Suppressor macrophage treated with lipopolysaccharide for 1 hour (primary cell): ENCODE measurements around the gene ZFYVE26.

Experiments used
- DNase-seq, 3 donors: peaks; one replicate each; pipeline ENCODE4 v3.0.0-alpha.2; 2020 to 2022

ZFYVE26 gene

DNA sequence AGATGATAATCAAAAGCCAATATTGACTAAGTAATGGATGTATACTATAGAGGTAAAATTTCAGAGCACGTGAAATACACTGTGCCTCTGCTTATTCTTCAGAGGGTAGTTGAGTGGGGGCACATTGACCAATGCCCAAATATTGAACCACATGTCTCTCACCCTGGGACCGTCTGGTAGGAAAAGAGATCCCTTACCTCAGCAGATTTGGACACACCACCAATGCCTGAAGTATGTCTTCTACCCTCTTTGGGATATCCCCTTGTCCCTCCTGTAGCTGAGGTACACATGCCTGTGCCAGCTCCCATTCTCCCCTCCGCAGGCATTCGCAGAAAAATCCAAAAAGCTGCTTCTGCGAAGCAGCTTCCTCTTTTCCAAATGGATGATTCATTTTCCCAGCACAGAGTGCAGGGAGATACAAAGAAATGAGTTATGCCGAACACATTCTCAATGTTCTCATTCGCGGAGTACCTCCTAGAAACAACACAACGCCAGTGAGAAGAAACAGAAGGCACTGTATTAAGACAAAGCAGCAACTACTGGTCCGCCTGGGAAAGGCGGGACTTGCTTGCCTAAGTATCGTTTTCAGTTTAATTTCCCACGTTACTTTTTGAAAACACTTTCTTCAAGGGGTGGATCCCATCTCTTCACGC, 691 bp downstream of the ZFYVE26 start:
- DNase-seq: peak; percentile 71 to 90 (median 73)

DNA sequence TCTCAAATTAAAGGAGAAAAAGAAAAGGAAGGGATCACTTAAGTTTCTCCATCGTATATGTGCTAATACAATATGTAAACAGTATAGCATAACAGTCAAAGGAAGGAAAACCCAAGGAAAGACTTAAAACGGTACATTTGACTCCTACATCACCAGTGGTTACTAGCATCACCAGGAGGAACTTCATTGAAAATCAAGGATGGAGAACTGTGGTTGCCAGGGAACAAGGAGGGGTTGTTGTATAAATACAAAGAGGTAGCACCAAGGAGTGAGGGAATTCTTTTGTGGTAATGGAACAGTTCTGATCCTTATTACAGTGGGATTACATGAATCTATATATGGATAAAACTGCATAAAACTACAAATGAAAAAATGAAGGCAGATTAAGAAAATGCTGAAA, 1.6 kb downstream of the ZFYVE26 start:
- DNase-seq: peak in 1 of 3 donors; percentile 36

DNA sequence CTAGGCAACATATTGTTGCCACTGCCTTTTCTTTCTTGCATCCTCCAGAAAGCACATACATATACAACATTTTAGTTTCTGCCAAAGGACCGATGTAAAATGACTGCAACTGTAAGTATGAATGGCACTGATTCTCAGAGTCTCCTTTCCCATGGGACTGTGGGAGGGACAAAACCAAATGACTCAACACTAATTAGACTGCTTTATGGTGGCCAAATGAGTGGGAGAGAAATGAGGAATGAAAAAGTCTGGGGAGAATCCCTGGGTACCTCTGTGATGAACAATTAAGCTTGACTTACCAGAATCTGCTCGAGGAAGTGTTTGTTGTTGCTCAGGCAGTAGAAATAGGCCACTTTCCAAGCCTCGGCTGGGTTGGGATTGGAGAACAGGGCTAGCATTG, 10.1 kb downstream of the ZFYVE26 start:
- peak in 2 of 3 donors; percentile 18 to 61 for DNase-seq

DNA sequence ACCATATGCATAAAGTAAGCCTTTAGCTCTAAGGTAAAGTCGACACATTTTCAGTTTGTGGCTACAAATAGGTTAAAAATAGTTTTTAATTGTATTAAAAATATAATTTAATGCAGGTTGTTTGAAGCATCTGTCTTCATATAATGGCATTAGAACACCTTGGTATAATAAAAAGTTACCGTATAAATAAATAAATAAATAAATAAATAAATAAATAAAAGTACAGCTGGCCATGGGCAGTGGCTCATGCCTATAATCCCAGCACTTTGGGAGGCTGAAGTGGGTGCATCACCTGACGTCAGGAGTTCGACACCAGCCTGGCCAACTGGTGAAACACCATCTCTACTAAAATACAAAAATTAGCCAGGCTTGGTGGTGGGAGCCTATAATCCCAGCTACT, 15.6 kb downstream of the ZFYVE26 start:
- DNase-seq: no peak

DNA sequence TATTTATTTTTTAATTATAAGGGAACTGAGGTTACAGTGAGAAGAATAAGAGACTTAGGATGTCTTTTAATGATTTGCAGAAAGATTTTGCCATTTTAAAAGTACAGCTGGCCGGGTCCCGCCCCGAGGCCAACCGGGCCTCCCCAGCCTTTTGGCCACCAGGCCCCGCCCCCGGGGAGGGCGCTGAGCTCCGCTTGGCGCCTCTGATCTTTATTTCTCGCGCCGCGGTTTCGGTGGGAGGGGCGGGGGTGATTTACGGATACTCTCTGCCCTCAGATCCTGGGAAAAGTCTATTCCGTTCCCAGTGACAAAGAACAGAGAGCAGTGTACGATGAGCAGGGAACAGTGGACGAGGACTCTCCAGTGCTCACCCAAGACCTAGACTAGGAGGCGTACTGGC, 17.7 kb downstream of the ZFYVE26 start:
- DNase-seq: no peak

DNA sequence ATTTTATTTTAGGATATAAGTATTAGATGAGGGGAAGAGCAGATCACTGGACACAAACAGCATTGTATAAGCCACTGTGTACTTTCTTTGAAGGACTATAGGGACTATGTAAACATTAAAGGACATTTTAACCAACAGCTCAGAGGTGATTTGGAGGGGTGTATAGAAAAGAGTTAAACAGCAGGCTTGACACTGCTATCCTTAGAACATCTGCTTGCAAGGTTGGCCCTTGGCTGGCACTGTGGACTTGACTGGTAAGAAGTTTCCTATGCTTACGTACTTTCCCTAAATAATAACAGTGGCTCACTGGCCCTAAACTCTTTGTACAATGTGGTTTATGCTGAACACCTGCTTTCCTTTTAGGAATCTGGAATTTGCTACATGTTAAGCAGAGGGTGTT, 28.7 kb downstream of the ZFYVE26 start:
- DNase-seq: no peak

DNA sequence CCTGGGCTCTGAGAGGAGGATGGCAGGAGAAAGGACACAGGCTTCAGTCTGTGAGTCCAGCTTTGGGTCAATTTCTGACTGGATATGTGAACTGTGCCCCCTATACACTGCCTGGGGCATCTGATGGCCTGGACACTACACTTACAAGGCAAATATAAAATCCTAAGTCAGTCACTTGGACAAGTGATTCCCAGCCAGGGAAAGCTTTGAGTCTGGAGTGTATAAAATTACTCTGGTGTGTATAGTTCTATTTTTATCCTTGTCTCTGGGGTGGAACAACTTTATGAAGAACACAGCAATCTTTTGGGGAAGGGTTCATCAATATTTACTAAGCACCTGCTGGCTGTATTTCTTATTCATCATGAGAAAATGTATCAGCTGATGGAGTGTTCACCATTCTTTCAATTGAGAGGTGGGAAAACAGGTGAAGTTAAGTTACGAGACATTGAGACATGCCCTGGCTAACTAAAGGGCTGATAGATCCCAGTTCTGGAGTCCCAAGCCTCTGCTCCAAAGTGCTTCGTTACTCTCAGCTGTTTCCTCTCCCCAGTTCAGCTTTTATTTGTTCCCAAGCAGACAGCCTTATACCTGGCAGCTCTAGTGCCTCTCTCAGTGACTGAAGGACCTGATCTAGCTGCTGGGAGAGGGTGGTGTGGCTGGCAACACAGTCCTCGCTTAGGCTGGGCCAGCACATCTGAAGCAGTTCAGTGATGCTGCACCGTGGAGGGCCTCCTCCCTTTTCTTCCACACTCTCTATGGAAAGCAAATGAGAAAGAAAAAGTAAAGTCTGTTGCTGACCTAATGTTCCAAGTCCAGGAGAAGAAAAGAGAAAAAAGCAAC, 30.9 kb downstream of the ZFYVE26 start:
- DNase-seq: no peak

DNA sequence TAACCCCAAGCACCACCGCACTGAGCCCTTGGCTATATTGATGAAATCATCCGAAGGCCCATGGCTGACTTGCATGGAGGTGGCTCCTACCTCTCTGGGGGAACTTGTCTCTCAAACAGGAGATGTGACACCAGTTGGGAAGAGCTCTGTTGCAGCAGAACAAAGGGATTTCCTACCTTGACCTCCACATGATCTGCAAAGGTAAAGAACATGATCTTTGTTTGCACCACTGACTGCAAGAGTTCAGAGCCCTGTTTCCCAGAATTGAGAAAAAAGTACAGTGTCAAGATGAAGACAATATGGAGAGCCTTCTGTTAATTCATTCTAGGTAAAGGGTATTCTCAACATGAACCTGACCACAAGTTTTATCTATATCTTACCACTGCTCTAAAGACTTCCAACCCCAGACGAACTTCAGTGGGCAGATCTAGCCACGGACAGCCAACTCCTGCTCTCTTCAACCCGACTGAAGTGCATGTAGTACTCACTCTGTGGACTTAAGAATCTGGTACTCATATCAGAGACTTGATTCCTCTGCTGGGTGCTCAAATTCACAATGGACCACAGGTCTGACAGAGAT, 32.1 kb downstream of the ZFYVE26 start:
- DNase-seq: no peak

DNA sequence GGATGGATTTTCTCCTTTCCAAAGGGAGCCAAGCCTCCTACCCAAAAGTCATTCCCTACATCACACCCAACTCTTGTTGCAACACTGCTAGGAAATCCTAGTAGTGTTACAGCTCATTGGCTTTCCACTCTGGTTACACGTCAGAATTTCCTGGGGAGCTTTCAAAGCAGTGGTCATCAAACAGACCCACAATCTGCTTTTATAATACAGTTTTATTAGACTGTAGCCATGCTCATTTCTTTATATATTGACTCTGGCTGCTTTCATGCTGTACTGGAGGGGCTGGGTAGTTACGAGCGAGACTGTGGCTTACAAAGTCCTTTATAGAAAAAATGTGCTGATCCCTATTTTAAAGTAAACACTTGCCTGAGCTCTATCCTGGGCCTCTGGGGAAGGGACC, 34.3 kb downstream of the ZFYVE26 start:
- no peak for DNase-seq

DNA sequence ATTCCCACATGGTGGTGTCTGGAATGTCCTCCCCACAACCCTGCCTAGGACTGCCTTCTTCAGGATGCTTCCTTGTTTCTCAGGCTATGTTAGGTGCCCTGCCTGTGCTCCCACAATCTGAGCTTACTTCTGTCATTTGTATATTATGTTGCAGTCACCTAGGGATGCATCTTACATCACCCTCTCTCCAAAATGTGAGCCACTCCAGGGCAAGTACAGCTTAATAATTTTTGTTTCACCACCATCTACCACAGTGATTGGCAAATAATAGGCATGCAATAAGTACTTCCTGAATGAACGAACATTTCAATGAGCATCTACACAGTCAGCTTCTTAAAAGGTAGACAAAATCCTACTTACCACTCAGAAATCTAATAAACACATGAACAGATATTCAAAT, 37.6 kb downstream of the ZFYVE26 start:
- DNase-seq: no peak

DNA sequence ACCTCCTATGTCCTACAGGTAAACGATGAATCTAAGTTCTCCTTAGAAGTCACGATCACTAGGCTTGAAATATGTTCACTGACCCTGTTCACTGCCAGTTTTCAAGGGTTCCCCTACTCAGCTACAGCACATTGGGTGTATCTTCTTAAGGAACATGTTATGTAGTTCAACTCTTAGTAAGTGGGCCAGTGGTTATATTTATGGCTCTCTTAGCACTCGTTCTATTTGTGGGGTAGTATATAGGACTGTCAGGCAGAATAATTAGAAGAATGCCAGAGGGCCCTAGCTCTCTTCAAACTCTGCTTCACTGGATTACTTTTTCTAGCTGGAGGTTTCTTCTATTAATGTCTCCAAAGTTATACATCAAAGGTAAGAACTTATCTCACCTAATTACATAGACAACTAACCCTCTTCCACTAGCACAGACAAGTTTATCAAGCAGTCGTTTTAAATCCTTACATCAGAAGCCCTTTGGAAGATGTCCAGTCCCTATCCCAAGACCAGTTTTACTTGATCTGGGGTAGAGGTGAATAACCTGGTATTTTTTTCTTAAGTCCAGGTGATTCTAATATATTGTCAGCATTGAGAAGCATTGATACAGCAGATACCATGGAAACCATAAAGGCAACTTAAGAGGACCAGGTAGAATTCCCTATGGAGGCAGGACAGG, 39.6 kb downstream of the ZFYVE26 start:
- no peak for DNase-seq

DNA sequence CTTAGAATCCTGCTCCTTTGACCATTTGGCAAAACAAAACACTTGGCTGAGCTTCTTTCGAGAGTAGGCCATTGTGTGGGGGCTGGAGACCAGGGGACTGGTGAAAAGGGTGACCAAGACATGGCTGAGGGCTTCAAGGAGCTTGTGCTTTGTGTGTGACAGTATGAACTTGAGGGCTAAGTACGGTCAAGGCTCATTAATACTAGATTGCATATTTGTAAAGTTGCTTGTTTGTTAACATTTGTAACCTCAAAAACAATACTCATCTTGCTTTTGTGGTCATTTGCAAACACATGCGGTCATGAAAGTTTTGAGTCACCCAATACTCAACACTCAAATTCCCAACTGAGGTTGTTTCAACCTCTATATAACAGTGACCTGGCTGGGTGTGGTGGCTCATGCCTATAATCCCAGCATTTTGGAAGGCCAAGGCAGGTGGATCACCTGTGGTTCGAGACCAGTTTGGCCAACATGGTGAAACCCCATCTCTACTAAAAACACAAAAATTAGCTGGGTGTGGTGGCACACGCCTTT, 42.5 kb downstream of the ZFYVE26 start:
- DNase-seq: no peak

DNA sequence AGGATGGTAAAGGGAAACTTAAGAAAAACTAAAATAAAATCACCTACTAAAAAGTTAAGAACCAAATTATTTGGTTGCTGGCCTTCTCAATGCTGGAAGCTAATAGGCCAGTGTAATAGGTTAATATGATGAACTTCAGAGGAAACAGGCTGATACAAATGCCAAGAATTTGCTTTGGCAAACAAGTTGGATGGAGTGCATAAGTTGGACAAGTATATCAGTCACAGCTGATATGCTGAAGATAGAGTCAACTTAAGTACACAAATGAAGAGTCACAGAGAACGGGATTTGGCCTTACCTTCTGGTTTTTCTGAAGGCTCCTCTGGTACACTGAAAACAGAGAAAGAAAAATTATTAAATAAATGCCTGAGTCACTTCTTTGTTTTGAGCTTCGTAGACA, 48.2 kb downstream of the ZFYVE26 start:
- DNase-seq: no peak

DNA sequence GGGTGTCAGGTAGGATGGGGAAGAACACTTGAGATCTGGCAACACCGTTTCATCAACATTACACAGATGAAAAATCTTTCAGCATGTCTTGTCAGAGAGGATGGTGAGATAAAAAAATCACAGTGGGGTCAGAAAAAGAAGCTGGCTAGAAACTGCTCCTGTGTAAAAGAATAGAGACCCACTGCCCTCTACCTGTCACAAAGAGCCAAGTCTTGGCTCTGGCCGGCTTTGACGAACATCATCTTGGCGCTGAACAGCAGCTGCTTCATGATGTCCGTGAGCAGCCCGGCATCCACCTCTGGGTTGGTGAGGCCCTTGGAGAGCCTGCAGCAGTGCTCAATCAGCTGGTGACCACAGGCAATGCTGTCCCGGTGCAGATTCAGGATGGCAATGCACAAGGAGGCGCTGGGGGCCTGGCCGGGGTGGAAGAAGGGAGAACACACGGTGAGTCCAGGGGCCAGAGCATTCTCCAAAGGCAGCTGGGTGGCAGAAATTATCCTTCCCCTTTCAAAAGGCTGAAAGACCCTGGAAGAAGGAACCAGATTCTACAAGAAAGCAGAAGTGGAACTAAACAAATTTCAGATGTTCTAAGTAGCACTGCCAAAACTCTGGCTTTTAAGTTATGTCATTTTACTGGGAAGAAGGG, 50.2 kb downstream of the ZFYVE26 start:
- DNase-seq: peak; percentile 71 to 84 (median 80)

DNA sequence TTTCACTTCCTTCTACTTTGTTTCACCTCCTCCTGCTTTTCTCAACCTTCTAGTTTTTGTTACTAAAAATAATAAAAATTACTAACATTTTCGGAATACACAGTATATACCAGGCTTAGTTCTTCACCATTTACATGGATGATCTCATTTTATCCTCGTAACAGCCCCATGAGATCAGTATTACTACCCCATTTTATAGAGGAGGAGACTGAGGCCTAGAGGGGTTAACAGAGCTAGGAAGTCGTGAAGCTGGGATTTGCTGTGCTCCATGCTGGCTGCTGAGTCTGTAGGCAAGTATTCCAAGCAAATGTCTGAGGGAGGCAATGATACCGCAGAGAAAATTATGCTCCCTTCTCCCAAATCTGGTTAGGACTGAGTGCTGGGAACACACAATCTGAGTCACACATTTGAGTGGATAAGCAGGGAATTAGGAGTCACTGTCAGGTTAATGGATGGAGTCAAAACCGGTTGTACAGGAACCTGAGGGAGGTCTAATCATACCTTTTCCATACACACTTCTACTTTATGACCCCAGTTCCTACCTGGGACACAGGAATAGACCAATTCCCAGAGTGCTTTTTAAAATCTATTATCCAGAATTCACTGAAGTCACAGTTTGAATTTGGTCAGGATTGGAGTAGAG, 51.1 kb downstream of the ZFYVE26 start:
- DNase-seq: no peak

DNA sequence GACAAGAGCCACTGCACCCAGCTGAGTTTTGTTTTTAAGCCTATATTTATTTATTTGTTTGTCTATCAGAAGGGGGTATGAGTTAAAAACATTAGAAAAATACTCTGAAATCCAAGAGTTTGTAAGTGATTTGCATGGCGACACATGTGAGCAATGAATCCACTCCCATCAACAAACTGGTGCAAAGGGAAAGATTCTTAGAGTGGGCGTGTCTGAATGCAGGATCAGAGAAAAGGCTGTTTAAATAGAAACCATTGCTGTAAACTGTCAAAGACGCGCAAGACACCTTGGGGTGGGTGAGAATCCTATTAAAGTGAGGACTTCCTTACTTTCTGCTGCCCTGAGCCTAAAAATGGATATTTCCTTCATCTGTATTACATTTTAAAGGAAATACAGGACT, 51.9 kb downstream of the ZFYVE26 start:
- DNase-seq: no peak

DNA sequence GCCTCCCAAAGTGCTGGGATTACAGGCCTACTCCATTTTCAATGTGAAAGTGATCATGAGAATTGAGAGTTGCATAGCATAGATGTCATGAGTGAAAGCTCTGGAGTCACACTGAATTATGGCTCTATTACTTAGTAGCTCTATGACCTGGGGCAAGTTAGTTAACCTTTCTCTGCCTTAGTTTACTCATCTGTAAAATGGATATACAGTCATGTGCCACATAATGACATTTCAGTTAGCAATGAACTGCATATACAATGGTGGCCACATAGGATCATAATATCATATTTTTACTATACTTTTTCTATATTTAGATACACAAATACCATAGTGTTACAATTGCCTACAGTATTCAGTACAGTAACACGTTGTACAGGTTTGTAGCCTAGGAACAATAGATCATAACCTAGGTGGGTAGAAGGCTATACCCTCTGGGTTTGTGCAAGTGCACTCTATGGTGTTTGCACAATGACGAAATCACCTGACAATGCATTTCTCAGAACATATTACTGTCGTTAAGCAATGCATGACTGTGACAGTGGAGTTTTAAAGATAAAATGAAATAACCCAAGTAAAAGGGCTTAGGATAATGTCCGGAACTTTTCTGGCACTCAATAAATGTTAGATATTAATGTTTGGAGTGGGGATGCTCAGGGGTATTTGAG, 53.1 kb downstream of the ZFYVE26 start:
- peak in 2 of 3 donors; percentile 9 to 20 for DNase-seq

DNA sequence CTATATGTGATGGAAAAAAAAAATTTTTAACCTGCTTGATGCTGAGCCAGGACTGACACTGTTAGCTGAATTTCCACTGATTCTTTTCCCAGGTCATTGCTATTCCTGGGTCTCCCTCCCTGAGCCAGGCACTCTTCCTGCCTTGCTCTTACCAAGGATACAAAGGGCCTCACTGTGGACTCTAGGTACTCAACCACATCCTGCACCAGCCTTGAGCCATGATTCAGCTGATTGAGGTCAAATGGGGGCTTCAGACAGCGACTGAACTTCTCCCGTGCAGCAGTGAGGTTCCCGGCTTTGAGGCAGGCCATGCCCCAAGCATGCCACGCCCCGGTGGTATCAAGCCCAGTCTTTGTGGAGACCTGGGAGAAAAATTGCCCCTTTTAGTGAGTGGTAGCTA, 54.3 kb downstream of the ZFYVE26 start:
- DNase-seq: no peak

DNA sequence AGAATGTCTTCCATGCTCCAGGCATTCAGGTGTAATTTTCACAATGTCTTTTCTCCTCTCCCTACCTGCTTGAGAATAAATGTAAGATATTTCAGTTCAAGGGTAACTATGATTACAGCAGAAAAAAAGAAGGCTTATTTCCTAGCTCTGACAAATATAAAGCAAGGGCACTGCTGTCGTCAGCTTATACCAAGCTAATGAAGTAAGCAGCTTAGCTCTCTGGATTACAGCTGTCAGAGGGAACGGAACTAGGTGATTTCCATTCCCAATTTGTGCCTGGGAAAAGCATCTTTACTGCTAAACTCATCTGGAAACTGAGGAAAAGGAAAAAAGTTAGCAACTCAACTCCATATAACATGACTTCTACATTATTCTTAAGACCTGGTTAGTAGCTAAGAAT, 56.5 kb downstream of the ZFYVE26 start:
- DNase-seq: no peak

DNA sequence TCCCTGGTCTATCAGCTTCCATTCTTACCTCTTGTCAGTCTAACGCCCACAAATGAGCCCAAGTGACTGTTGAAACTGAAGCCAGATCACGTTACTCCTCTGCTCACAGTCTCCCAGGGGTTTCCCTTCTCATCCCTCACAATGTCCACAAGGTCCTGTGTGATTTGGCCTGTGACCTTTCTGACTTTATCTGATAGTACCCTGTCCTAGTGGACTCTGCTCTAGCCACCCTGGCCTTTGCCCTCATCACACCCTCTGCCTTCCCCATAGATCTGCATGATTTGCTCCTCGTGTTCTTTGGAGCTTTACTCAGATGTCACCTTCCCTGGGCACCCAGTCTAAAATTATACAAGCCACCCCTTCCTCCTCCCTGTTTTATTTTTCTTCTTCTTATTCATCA, 59.2 kb downstream of the ZFYVE26 start:
- DNase-seq: no peak

DNA sequence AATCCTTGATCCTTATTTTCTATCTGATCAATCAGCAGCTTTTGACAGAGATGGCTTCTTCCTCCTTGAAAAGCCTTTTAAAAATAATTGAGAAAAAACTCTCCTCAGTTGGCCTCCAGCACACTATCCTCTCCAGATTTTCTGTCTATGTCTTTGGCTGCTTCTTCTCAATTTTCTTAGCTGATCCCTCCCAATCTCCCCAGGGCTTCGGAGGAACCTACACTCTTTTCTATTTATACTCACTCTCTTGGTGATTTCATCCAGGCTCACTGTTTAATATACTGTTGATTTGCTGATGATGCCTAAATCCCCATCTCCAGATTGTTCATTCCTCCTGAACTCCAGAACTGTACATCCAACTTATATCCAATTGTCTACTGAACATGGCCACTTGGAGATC, 59.9 kb downstream of the ZFYVE26 start:
- DNase-seq: no peak
